ENCODE data around the gene ARHGEF33. TPM values are rescaled to one million over a fixed set of nuclear protein-coding genes. Genes with fewer than 3 reads are reported as not detected.
A peak's percentile ranks its signal among the peaks of the same experiment; 100 is the strongest.

ARHGEF33 gene
- total and polyA plus RNA-seq, 2 experiments from 2014 or later, result 0.10 to 1.8 TPM

- Histone ChIP-seq H3K9me2 (ENCODE audit: insufficient read depth) (no peaks in the 10 kb centered on the region), H3K36me3 (ENCODE audit: insufficient read depth) (peaks cover 4% of the 10 kb centered on the region; the same call in 1 of the 2 replicates), H3K79me2 (replicated peaks; ENCODE audit: insufficient read depth) (no peaks in the 10 kb centered on the region), H3K27ac (ENCODE audit: low read depth) (no peak overlapping the region), H3K4me3 (no peak overlapping the region), H3K4me1 (ENCODE audit: insufficient read depth) (peaks cover 39% of the 10 kb centered on the region), H3F3A (replicated peaks; ENCODE audit: low read depth) (no peaks in the 10 kb centered on the region), H3K4me2 (no peak overlapping the region), H4K20me1 (replicated peaks; ENCODE audit: insufficient read depth) (no peaks in the 10 kb centered on the region), H2AFZ (no peak overlapping the region), H3K27me3 (ENCODE audit: insufficient read depth) (no peaks in the 10 kb centered on the region)
- ATAC-seq, result no peak
- Mint-ChIP-seq H3K4me1 (peaks cover 23% of the 10 kb centered on the region), H3K36me3 (ENCODE audit: low read depth) (peaks cover 7% of the 10 kb centered on the region), H3K4me3 (no peak overlapping the region), H3K9me3 (no peaks in the 10 kb centered on the region), H3K27me3 (ENCODE audit: insufficient read depth, low read depth, poor library complexity) (no peaks in the 10 kb centered on the region), H3K27ac (no peak overlapping the region)
- no peak for DNase-seq (ENCODE audit: low spot score)
- no peak for TF ChIP-seq ETS1 (IDR thresholded peaks at IDR 0.05)
Measured at GRCh38 chr2:39013871-39014270, 124.2 kb downstream of the ARHGEF33 start.

- no peak overlapping the region for H3K4me2 ChIP-seq
- peaks cover 32% of the 10 kb centered on the region for H3K4me1 Mint-ChIP-seq
- ATAC-seq, result peak; percentile 84
- H4K20me1 ChIP-seq (replicated peaks; ENCODE audit: insufficient read depth), result no peaks in the 10 kb centered on the region
- no peaks in the 10 kb centered on the region for H3K27me3 Mint-ChIP-seq (ENCODE audit: insufficient read depth, low read depth, poor library complexity)
- no peak for DNase-seq (ENCODE audit: low spot score)
- H3K9me2 ChIP-seq (ENCODE audit: insufficient read depth), result no peaks in the 10 kb centered on the region
- no peaks in the 10 kb centered on the region for H3K79me2 ChIP-seq (replicated peaks; ENCODE audit: insufficient read depth)
- H3K36me3 ChIP-seq (ENCODE audit: insufficient read depth), result peaks cover 4% of the 10 kb centered on the region; the same call in 1 of the 2 replicates
- H3F3A ChIP-seq (replicated peaks; ENCODE audit: low read depth), result no peaks in the 10 kb centered on the region
- peaks cover 48% of the 10 kb centered on the region for H3K4me1 ChIP-seq (ENCODE audit: insufficient read depth)
- no peak overlapping the region for H2AFZ ChIP-seq
- no peaks in the 10 kb centered on the region for H3K27me3 ChIP-seq (ENCODE audit: insufficient read depth)
- H3K27ac Mint-ChIP-seq, result no peak overlapping the region
- no peak overlapping the region for H3K4me3 ChIP-seq
- H3K27ac ChIP-seq (ENCODE audit: low read depth), result no peak overlapping the region
- H3K9me3 Mint-ChIP-seq, result no peaks in the 10 kb centered on the region
- TF ChIP-seq EZH2 (IDR thresholded peaks at IDR 0.05; ENCODE audit: low read depth, unreplicated experiment), result no peak
- H3K4me3 Mint-ChIP-seq, result no peak overlapping the region
- H3K36me3 Mint-ChIP-seq (ENCODE audit: low read depth), result no peaks in the 10 kb centered on the region; the same call in 1 of the 3 replicates
Measured at GRCh38 chr2:39015424-39015823, 125.7 kb downstream of the ARHGEF33 start.

- no peaks in the 10 kb centered on the region for H3K9me3 Mint-ChIP-seq
- no peaks in the 10 kb centered on the region; the same call in 1 of the 3 replicates for H3K36me3 Mint-ChIP-seq (ENCODE audit: low read depth)
- Histone ChIP-seq H3K27ac (ENCODE audit: low read depth) (no peak overlapping the region), H3K27me3 (ENCODE audit: insufficient read depth) (no peaks in the 10 kb centered on the region), H4K20me1 (replicated peaks; ENCODE audit: insufficient read depth) (no peaks in the 10 kb centered on the region), H2AFZ (no peak overlapping the region), H3K4me3 (no peak overlapping the region), H3K36me3 (ENCODE audit: insufficient read depth) (peaks cover 4% of the 10 kb centered on the region; the same call in 1 of the 2 replicates), H3F3A (replicated peaks; ENCODE audit: low read depth) (no peaks in the 10 kb centered on the region), H3K4me1 (ENCODE audit: insufficient read depth) (peaks cover 57% of the 10 kb centered on the region), H3K4me2 (no peak overlapping the region), H3K79me2 (replicated peaks; ENCODE audit: insufficient read depth) (no peaks in the 10 kb centered on the region), H3K9me2 (ENCODE audit: insufficient read depth) (no peaks in the 10 kb centered on the region)
- TF ChIP-seq POLR2AphosphoS5 (IDR thresholded peaks at IDR 0.05; ENCODE audit: low read depth), result no peak
- TF ChIP-seq REST (IDR thresholded peaks at IDR 0.05; ENCODE audit: unreplicated experiment), result no peak
- TF ChIP-seq EZH2 (IDR thresholded peaks at IDR 0.05; ENCODE audit: low read depth, unreplicated experiment), result no peak
- DNase-seq (ENCODE audit: low spot score) (no peak), ATAC-seq (no peak)
- H3K27ac Mint-ChIP-seq, result no peak overlapping the region
- H3K4me1 Mint-ChIP-seq, result peaks cover 35% of the 10 kb centered on the region
- H3K4me3 Mint-ChIP-seq, result no peak overlapping the region
- H3K27me3 Mint-ChIP-seq (ENCODE audit: insufficient read depth, low read depth, poor library complexity), result no peaks in the 10 kb centered on the region
Measured at GRCh38 chr2:39017334-39017733, 127.7 kb downstream of the ARHGEF33 start.

Measured in GM23338 (cell line).